GM13976 (cell line): ENCODE data around the gene LRRC45.

Source experiments
- DNase-seq: peaks from one replicate; pipeline ENCODE4 v3.0.0; 2012; ENCODE audit warnings: low spot score
- in situ Hi-C: fragments of 300-500 bp; cut with MboI; formaldehyde crosslinking; loops from one replicate; pipeline ENCODE4 v1.12.0; 2022; ENCODE audit warnings: low sequenced_read_pairs, mixed read lengths, inconsistent platforms; ENCODE audit not compliant: unreplicated experiment
- TF ChIP-seq, protein P1 (sequence below): IDR thresholded peaks from 2 replicates; pipeline ENCODE4 v1.5.1; 2012; ENCODE audit warnings: borderline replicate concordance, mild to moderate bottlenecking; ENCODE audit not compliant: insufficient read depth; ENCODE audit errors: extremely low read depth, missing control alignments, control extremely low read depth

The LRRC45 gene

DNA sequence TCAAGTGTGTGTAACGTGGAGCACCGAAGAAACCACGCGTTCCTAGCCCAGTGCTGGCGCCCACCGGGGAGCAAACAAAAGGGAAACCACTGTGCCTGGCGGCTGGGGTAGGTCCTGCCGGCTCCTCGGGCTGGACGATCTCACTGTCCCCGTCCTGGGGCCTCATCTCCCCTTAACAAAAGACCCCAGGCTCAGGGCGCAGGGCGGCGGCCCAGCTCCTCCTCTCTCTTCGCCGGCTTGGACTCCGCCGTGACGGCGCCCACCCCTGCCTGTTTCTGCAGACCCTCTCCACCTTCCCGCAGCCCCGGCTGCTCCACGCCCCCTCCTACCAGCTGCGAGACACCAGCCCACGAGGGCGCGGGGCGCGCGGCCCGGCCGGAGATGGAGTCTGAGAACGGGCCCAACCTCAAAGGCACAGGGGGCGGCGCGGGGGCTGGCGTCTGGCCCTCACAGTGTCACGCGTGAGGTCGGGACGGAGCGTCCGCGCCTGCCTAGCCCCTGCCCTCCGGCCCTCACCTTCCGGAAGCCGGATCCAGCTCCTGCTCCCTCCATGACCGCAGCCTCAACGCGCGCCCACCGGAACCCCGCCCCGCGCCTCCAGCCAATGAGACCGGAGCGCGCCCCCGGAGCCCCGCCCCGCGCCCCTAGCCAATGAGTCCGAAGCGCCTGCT is 660 bp upstream of the LRRC45 start, which contains the start of gene CENPX:
TSS of gene CENPX (minus strand) at position 569 of the 671 bp plus-strand sequence. CDS start at position 552, 17 bp downstream.
- DNase-seq: no peak
- in situ Hi-C loops: loop anchor here (10.0 kb wide), 1 partner anchor 132 kb away; no protein-coding TSS in a partner anchor
- TF ChIP-seq, protein P1, sequence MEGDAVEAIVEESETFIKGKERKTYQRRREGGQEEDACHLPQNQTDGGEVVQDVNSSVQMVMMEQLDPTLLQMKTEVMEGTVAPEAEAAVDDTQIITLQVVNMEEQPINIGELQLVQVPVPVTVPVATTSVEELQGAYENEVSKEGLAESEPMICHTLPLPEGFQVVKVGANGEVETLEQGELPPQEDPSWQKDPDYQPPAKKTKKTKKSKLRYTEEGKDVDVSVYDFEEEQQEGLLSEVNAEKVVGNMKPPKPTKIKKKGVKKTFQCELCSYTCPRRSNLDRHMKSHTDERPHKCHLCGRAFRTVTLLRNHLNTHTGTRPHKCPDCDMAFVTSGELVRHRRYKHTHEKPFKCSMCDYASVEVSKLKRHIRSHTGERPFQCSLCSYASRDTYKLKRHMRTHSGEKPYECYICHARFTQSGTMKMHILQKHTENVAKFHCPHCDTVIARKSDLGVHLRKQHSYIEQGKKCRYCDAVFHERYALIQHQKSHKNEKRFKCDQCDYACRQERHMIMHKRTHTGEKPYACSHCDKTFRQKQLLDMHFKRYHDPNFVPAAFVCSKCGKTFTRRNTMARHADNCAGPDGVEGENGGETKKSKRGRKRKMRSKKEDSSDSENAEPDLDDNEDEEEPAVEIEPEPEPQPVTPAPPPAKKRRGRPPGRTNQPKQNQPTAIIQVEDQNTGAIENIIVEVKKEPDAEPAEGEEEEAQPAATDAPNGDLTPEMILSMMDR: no peak

DNA sequence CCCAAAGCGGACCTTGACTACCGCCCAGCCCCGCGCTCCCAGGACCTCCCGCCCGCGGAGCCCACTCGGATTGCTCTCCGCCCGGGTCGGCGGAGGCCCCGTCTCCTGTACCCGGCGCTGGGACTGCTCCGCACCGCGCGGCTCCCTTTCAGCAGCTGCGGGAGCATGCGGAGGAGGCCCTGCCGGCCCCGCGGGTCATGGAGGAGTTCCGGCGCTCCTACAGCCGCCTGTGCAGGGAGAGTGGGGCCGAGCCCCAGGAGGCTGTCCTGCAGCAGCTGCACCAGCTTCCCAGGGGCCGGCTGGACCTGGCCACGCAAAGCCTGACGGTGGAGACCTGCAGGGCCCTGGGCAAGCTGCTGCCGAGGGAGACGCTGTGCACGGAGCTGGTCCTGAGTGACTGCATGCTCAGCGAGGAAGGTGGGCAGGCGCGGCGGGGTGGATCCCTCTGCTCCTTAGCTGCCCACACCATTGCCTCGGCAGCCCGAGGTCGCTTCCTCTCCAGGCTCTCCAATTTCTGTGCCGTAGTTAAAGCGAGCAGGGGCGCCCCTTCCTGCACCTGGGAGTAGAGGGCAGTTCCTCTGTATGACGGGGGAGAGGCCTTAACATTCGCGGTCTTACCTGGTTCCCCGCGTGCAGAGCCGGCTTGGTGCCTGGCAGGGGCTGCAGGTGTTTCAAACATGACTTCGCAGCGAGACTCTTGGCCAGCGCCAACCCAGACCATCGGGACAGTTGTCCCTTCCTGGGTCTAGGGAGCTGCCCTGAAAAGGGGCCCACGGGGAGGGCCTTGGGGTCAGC is 539 bp downstream of the LRRC45 start:
- TF ChIP-seq, protein P1: no peak
- no peak for DNase-seq
- in situ Hi-C loops: loop anchor here (10.0 kb wide), 1 partner anchor 131 kb away; no protein-coding TSS in a partner anchor

DNA sequence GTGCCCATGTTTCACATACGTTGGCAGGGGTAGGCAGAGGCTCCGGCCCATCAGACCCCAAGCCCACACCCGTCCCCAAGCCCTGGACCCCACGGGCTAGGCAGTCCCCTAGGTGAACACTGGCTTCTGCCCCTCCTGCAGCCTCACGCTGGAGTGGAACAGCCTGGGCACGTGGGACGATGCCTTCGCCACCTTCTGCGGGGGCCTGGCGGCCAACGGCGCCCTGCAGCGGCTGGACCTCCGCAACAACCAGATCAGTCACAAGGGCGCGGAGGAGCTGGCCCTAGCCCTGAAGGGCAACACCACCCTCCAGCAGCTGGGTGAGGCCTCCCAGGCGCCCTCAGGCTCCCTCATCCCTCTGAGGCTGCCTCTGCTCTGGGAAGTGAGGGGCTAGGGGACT is 1.8 kb downstream of the LRRC45 start:
- in situ Hi-C loops: loop anchor here (10.0 kb wide), 1 partner anchor 130 kb away; no protein-coding TSS in a partner anchor
- no peak for DNase-seq

DNA sequence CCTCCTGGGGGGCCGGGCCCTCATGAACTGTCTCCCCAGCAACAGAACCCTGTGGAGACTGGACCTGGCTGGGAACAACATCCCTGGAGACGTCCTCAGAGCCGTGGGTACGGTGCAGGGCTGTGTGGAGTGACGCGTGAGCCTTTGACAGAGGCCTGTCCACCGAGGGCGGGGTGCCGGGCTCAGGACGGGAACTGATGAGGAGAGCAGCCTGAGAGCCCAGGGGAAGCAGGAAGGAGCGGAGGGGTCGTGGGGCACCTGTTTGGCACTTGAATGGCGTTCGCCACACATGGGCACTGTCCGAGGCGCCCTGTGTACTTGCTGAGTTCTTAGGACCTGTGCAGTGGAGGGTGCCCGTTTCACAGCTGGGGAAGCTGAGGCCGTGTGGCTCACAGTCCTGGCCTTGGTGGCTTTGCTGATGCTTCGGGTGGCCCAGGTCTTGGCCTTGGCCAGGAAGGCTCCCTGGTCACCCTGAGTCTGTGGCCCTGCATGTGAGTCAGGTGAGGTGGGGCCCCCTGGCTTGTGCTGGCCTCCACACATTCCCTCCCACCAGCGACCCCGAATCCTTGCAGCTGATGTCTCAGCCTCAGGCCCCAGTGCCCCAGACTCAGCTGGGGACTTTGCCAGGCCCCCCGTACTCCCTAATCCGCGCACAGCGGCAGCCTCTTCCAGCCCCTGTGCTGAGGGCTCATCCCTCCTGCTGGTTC is 2.4 kb downstream of the LRRC45 start:
- TF ChIP-seq, protein P1: no peak
- DNase-seq: no peak
- in situ Hi-C loops: loop anchor here (10.0 kb wide), 1 partner anchor 129 kb away; no protein-coding TSS in a partner anchor

More for the DNA sequence above, 1.8 kb downstream of the LRRC45 start:
- TF ChIP-seq, protein P1: no peak

DNA sequence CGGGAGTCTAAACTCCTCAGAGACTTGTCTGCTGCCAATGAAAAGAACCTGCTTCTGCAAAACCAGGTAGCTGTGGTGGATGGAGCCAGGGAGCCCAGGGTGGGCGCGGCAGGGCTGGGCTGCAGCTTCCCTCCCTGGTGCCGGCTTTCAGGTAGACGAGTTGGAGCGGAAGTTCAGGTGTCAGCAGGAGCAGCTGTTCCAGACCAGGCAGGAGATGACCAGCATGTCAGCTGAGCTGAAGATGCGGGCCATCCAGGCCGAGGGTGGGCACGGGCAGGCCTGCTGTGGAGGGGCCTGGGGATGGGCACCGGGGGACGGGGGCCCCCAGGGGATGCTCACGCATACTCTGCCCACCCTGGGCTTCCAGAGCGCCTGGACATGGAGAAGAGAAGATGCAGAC is 5.1 kb downstream of the LRRC45 start:
- TF ChIP-seq, protein P1: no peak
- no peak for DNase-seq
- in situ Hi-C loops: loop anchor here (10.0 kb wide), 1 partner anchor 127 kb away; no protein-coding TSS in a partner anchor

DNA sequence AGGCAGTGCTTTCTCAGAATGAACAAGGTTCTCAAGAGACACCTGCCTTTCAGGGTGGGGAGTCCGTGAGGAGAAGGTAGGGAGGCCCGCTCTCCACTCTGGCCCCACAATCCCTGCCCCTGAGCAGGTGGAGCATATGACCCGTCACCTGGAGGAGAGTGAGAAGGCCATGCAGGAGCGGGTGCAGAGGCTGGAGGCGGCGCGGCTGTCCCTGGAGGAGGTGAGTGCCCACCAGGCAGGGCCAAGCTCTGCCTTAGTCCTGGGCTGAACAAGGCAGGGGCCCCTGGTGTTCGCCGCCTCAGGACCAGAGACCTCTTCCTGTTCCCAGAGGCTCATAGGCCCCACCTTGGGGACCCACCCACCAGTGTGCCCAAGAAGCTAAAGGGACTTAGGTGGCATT is 5.9 kb downstream of the LRRC45 start:
- TF ChIP-seq, protein P1: no peak
- in situ Hi-C loops: loop anchor here (10.0 kb wide), 1 partner anchor 126 kb away; no protein-coding TSS in a partner anchor
- no peak for DNase-seq
